Upper lobe of right lung (tissue), 1 donor: ENCODE measurements around the gene LETM1. TPM values are rescaled to one million over a fixed set of nuclear protein-coding genes. Genes with fewer than 3 reads are reported as not detected.
A peak's percentile ranks its signal among the peaks of the same experiment; 100 is the strongest.
"Not testable (repeated sequence)": the region's sequence is repeated elsewhere in the genome, so short reads cannot be mapped to it uniquely, and the experiment has no call there.

ENCODE experiments used
- ATAC-seq: fragments of 200-7000 bp; cut with Tn5 transposase; one replicate; pipeline ENCODE4 v1.9.1; 2020; ENCODE audit warnings: mild to moderate bottlenecking, moderate library complexity
- DNase-seq: peaks from one replicate; pipeline ENCODE4 v3.0.0-alpha.2; 2020
- H3K27ac ChIP-seq: fragments of 200-600 bp; one replicate; pipeline ENCODE4 v1.8.0; 2022
- H3K27me3 ChIP-seq: fragments of 200-600 bp; one replicate; pipeline ENCODE4 v1.8.0; 2022; ENCODE audit warnings: mild to moderate bottlenecking
- H3K36me3 ChIP-seq: fragments of 200-600 bp; one replicate; pipeline ENCODE4 v1.8.0; 2022
- H3K4me1 ChIP-seq: fragments of 200-600 bp; one replicate; pipeline ENCODE4 v1.8.0; 2022
- H3K4me3 ChIP-seq: fragments of 200-600 bp; one replicate; pipeline ENCODE4 v1.8.0; 2022; ENCODE audit warnings: mild to moderate bottlenecking
- H3K9me3 ChIP-seq: fragments of 200-600 bp; one replicate; pipeline ENCODE4 v1.8.0; 2022
- CTCF ChIP-seq: fragments of 200-600 bp; IDR thresholded peaks from one replicate; pipeline ENCODE4 v1.8.0; 2022; ENCODE audit warnings: antibody characterized with exemption
- intact Hi-C: fragments of 100-400 bp; cut with DNase I; formaldehyde crosslinking; loops from one replicate; pipeline ENCODE4 v1.11.0; 2022
- total RNA-seq: library from RNA; stranded (reverse); fragmentation: NEBNext Ultra II Directional; extraction: Animal tissue kit (Norgen Biotek cat#: 25700); gene quantifications from one replicate; pipeline ENCODE4 v1.2.1, GENCODE V29; 2021
- donor health status: DM: no; HTN: yes; CAD: no; lungs with severe emphysema.

The LETM1 gene
- total RNA-seq, 1 donor from 2014 or later, result 39.5 TPM

- Histone ChIP-seq H3K27me3 (no peaks in the 10 kb centered on the region), H3K4me1 (peaks cover 13% of the 10 kb centered on the region), H3K4me3 (no peak overlapping the region), H3K36me3 (peaks cover 22% of the 10 kb centered on the region), H3K9me3 (no peaks in the 10 kb centered on the region), H3K27ac (no peak overlapping the region)
- intact Hi-C loops, result no loop called here
- no peak for ATAC-seq
- no peak for TF ChIP-seq CTCF
- DNase-seq, result no peak
Measured at GRCh38 chr4:1851160-1851559, 4.8 kb downstream of the LETM1 start.

GRCh38 chr4:1850276-1850675 is 5.7 kb downstream of the LETM1 start:
- peaks cover 31% of the 10 kb centered on the region for H3K36me3 ChIP-seq
- no peak for ATAC-seq
- H3K27me3 ChIP-seq, result no peaks in the 10 kb centered on the region
- H3K9me3 ChIP-seq, result no peaks in the 10 kb centered on the region
- intact Hi-C loops, result no loop called here
- no peak overlapping the region for H3K27ac ChIP-seq
- no peak overlapping the region for H3K4me3 ChIP-seq
- DNase-seq, result no peak
- TF ChIP-seq CTCF, result no peak
- peaks cover 13% of the 10 kb centered on the region for H3K4me1 ChIP-seq

- H3K4me3 ChIP-seq, result no peak overlapping the region
- H3K27ac ChIP-seq, result no peak overlapping the region
- TF ChIP-seq CTCF, result no peak
- no peak for DNase-seq
- intact Hi-C loops, result no loop called here
- peaks cover 59% of the 10 kb centered on the region for H3K36me3 ChIP-seq
- no peaks in the 10 kb centered on the region for H3K27me3 ChIP-seq
- ATAC-seq, result no peak
- H3K9me3 ChIP-seq, result no peaks in the 10 kb centered on the region
- H3K4me1 ChIP-seq, result peaks cover 5% of the 10 kb centered on the region
Measured at GRCh38 chr4:1846580-1846979, 9.4 kb downstream of the LETM1 start.

- ATAC-seq, H3K4me3 ChIP-seq, H3K27me3 ChIP-seq, H3K27ac ChIP-seq, intact Hi-C loops, DNase-seq, H3K4me1 ChIP-seq, H3K9me3 ChIP-seq: not testable (repeated sequence)
- peaks cover 79% of the 10 kb centered on the region for H3K36me3 ChIP-seq
Measured at GRCh38 chr4:1844618-1845017, 11.3 kb downstream of the LETM1 start.

GRCh38 chr4:1843852-1844251 is 12.1 kb downstream of the LETM1 start:
- Histone ChIP-seq H3K27me3 (no peaks in the 10 kb centered on the region), H3K36me3 (peaks cover 86% of the 10 kb centered on the region), H3K27ac (no peak overlapping the region), H3K4me1 (no peaks in the 10 kb centered on the region), H3K9me3 (no peaks in the 10 kb centered on the region), H3K4me3 (no peak overlapping the region)
- DNase-seq, result no peak
- intact Hi-C loops, result no loop called here
- ATAC-seq, result peak; percentile 5
- no peak for TF ChIP-seq CTCF

- Histone ChIP-seq H3K4me1 (no peaks in the 10 kb centered on the region), H3K36me3 (peaks cover 89% of the 10 kb centered on the region), H3K27ac (no peak overlapping the region), H3K9me3 (no peaks in the 10 kb centered on the region), H3K4me3 (no peak overlapping the region), H3K27me3 (no peaks in the 10 kb centered on the region)
- TF ChIP-seq CTCF, result no peak
- no peak for DNase-seq
- intact Hi-C loops, result no loop called here
- ATAC-seq, result no peak
Measured at GRCh38 chr4:1842993-1843448, 12.9 kb downstream of the LETM1 start.
